NCI-H524 treated with DMSO at 0.1 percent for 48 hours (cell line): Measurements from ENCODE around the gene MSLN.
"Not testable (repeated sequence)": the region's sequence is repeated elsewhere in the genome, so short reads cannot be mapped to it uniquely, and the experiment has no call there.

Source experiments
- DNase-seq: peaks from one replicate; lab custom pipeline; 2025; lab: John Stamatoyannopoulos, UW

Gene MSLN

DNA sequence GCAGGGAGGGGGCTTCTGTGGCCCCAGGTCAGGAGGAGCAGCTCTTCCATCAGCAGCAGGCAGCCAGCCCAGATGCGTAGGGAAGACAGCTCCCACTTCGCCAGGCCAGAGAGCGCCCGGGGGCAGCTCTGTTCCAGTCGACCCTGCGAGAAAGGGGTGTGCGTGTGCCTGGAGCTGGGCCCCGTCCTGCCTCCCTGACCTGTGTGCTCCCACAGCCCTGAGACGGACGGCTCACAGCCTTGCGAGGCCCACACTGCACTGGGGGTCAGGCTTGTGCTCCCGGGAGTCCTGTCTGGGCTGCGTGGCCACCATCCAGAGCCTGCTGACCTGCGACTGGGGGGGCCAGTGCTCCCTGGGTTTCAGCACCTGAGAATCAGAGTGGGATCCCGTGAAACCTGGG lies 469 bp upstream of the MSLN start:
- DNase-seq: no peak

DNA sequence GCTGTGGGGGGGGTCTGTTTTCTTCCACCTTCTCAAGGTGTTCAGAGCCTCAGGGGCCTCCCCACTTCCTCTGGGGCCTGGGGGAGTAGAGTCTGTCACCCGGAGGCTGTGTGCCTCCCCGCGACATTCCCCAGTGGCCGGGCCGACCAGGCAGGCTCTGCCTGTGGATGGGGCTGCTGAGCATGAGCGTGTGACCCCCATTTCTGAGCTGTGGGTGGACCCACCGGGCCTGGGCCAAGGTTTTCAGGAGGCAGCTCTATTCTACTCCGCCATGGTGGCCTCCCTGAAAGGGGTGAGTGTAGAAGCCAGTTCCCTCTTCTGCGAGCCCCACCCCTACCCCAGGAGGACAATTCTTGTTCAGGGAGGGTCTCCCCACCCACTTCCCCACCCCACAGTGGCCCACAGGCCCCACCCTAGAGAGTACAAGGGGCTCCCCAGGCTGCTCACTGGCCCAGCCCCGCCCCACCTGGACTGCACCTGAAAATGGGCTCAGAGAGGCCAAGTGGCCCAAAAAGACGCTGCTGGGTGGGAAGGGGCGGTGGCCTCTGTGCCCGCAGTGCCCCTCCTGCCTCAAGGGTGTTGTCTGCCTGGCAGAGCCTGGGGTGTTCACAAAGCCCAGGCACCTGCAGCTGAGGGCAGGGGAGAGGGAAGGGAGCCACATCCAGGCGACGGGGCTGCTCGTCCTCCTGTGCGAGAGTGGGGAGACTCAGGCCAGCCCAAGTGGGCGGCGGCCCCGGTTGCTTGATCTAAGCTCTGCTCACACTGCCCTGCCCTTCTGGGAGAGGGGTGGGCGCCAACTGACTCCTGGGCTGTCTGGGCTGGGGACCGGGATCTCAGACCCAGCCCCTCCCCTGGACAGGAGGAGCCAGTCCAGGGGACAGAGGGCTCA lies 1.3 kb downstream of the MSLN start:
- no peak for DNase-seq

DNA sequence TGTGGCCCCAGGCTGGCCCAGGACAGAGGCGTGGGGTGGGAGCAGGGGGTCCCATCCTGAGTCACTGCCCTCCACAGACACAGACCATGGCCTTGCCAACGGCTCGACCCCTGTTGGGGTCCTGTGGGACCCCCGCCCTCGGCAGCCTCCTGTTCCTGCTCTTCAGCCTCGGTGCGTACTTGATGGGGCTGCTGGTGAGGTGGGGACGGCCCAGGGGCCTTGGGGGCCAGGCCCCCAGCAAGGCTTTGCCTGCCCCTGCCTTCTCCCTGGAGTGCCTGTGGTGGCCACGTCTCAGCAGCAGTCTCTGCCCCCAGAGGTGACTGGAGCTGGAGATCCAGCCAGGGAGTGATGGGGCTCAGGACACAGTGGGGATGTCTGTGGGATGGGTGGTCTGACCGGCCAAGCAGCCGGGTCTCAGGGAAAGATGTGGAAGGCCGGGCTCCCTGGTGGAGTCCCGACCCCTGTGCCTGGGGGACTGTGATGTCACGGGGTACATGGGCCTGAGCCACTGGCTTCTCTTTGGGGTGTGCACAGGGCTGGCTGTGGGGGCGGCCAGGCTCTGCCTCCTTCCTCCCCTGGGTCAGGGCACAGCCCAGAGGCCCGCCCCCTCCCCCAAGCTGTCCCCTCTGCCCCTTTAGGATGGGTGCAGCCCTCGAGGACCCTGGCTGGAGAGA lies 2.2 kb downstream of the MSLN start:
- no peak for DNase-seq

DNA sequence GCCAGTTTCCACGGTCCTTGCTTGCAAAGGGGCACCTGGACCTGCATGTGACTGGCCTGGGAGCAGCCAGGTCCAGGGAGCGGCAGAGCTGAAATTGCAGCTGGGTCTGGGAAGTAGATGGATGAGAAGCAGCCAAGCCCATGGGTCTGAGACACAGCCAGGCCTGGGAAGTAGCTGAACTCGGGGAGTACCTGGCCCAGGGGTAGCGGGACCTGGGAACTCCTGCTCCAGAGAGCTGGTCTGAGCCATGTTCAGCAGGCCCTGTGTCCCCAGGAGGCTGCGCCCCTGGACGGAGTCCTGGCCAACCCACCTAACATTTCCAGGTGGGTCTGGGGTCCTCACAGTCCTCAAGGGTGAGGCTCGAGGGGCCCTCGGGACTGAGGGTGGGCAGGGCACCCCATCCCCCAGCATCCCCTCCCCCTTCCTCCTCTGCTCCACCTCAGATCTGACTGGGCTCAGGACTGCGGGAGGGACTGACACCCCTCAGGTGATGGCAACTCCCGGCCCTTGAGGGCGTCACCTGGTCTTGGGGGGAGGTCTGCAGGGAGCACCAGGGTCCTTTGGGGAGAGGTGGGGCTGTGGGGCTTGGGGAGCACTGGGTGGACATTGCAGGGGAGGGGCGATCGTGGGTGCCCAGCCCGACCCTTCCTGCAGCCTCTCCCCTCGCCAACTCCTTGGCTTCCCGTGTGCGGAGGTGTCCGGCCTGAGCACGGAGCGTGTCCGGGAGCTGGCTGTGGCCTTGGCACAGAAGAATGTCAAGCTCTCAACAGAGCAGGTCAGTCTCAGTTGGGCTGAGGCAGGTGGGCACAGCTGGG lies 3.0 kb downstream of the MSLN start:
- no peak for DNase-seq

DNA sequence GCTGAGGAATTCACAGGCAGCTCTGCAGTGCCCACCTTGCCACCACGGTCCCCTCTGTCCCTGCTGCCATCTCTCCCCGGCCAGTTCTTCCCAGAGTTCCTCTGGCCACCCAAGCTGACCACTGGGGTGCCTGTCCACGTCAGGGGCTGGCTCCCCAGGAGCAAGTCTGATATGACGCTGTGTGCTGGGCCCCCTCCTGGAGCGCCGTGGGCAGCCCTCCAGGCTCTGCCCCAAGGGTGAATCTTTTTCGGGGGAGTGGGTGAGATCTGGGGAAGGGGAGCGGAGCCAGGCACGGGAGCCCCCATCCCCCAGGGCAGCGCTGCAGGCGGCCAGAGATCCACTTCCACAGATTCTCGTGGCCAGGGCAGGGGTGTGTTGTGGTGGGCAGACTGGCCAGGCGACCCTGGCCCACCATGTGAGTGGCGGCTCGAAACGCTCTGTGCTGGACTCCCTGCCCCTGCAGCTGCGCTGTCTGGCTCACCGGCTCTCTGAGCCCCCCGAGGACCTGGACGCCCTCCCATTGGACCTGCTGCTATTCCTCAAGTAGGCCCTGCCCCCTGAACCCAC lies 3.7 kb downstream of the MSLN start:
- no peak for DNase-seq

DNA sequence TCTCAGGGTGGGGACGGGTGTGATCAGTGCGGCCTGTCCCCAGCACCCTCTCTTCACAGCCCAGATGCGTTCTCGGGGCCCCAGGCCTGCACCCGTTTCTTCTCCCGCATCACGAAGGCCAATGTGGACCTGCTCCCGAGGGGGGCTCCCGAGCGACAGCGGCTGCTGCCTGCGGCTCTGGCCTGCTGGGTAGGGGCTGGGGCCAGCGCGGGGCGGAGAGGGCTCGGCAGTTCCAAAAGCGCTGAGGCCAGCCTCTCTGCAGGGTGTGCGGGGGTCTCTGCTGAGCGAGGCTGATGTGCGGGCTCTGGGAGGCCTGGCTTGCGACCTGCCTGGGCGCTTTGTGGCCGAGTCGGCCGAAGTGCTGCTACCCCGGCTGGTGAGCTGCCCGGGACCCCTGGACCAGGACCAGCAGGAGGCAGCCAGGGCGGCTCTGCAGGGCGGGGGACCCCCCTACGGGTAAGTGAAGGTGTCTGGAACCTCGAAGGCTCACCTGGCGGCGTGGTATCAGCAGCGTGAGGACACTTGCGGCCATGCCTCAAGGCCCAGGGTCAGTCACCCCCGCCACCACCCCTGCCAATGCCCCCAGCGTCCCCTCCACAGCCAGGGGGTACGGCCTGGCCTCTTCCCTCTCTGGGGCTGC lies 4.4 kb downstream of the MSLN start:
- DNase-seq: no peak

DNA sequence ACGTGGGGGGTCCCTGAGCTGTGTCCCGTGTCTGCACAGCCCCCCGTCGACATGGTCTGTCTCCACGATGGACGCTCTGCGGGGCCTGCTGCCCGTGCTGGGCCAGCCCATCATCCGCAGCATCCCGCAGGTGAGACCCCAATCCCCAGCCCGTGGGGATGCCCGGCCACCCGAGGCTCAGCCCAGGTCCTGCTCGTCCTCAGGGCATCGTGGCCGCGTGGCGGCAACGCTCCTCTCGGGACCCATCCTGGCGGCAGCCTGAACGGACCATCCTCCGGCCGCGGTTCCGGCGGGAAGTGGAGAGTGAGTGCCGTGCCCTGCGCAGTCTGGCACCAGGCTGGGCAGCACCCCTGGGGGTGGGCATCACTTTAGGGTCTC lies 4.9 kb downstream of the MSLN start:
- DNase-seq: no peak

DNA sequence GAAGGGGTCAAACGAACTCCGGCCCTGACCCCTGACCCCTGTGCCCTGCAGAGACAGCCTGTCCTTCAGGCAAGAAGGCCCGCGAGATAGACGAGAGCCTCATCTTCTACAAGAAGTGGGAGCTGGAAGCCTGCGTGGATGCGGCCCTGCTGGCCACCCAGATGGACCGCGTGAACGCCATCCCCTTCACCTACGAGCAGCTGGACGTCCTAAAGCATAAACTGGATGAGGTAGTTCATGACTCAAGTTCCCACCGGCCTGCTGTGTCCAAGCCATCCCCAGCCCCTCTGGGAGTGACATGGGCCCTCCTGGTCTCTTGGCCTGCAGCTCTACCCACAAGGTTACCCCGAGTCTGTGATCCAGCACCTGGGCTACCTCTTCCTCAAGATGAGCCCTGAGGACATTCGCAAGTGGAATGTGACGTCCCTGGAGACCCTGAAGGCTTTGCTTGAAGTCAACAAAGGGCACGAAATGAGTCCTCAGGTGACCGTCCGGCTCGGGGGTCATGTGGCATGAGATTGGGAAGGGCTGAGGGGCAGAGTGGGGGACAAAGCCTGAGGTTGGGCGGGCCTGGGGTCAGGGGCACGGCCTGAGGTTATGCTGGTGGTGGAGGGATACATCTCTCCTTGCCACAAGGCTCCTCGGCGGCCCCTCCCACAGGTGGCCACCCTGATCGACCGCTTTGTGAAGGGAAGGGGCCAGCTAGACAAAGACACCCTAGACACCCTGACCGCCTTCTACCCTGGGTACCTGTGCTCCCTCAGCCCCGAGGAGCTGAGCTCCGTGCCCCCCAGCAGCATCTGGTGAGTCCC lies 5.7 kb downstream of the MSLN start:
- DNase-seq: no peak

DNA sequence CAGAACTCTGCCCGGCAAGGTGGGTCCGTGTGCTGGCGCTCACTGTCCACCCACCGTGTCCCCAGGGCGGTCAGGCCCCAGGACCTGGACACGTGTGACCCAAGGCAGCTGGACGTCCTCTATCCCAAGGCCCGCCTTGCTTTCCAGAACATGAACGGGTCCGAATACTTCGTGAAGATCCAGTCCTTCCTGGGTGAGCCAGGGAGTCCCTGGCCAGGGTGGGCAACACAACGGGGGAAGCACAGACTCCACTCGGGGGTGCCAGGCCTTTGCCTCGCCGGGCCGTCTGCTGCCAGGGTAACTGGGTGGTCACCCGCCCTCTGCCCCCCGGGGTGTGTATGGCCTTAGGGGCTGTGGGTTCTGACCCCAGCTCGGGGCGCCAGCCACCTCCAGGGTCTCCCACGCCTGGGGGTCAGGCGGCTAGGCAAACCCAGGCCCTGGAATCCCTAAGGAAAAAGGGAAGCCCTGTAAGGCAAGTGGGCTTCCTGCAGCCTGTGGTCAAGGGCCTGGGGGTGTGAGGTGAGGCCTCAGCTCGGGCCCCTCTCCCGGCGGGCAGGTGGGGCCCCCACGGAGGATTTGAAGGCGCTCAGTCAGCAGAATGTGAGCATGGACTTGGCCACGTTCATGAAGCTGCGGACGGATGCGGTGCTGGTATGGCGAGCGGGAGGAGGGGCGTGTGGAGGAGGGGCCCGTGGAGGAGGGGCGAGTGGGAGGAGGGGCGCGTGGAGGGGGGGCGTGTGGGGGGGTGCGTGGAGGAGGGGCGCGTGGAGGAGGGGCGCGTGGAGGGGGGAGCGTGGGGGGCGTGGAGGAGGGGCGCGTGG lies 6.5 kb downstream of the MSLN start:
- no peak for DNase-seq

DNA sequence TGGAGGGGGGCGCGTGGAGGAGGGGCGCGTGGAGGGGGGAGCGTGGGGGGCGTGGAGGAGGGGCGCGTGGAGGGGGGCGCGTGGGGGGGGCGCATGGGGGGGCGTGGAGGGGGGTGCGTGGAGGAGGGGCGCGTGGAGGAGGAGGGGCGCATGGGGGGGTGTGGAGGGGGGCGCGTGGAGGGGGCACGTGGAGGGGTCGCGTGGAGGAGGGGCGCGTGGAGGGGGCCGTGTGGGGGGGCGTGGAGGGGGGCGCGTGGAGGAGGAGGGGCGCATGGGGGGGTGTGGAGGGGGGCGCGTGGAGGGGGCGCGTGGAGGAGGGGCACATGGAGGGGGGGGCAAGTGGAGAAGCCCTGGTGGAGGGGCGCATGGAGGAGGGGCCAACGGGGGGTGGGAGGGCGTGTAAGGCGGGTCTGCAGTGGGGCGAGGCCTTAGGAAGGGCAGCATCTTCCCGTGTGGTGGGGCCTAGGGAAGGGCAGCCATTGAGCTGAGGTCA lies 7.3 kb downstream of the MSLN start:
- no peak for DNase-seq

DNA sequence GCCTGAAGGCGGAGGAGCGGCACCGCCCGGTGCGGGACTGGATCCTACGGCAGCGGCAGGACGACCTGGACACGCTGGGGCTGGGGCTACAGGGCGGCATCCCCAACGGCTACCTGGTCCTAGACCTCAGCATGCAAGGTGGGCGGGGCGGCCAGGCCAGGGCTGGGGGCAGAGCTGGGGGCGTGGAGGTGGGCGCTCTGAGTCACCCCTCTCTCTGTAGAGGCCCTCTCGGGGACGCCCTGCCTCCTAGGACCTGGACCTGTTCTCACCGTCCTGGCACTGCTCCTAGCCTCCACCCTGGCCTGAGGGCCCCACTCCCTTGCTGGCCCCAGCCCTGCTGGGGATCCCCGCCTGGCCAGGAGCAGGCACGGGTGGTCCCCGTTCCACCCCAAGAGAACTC lies 7.9 kb downstream of the MSLN start:
- DNase-seq: no peak

DNA sequence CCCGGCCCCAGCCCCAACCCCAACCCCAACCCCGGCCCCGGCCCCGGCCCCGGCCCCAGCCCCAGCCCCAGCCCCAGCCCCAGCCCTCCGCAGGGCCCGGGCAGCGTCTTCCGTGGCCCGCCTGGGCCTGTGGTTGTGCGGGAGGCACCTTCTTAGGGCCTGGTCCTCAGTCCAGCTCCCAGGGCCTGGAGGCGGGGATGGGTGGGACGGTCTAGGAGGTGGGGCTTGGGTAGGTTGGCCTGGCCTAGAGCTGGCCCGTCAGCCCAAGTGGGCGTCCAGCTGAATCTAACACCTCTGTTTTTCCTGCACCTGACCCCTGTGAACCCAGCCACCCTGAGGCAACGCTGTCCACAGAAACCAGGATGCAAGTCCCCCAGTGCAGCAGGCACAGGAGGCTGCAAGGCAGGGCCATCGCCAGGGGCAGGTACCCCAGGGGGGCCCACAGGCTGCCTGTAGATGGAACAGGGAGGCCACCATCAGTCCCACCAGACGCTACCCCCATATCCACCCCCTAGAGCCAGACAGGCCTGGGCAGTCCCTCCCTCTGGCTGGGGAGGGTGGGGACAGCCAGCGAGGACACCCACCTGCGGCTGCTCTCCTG lies 8.8 kb downstream of the MSLN start:
- DNase-seq: no peak

DNA sequence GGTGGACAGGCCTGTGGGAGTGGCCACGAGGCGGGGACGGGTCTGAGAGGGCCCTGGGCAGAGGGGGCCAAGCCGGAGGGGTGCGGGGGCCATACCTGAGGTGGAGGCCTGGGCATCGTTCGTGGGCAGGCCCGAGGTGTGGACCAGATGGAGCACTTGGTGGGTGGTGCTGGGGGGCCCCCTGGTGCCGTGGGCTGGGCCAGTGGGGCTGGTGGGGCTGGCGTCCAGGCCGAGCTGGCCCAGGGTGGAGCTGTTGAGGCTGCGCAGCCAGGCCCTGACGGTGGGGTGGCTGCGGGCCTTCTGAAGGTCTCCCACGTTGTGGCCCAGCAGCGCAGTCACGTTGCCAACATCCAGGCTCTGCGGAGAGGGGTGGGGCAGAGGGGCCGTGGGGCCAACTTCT lies 9.4 kb downstream of the MSLN start:
- DNase-seq: no peak

DNA sequence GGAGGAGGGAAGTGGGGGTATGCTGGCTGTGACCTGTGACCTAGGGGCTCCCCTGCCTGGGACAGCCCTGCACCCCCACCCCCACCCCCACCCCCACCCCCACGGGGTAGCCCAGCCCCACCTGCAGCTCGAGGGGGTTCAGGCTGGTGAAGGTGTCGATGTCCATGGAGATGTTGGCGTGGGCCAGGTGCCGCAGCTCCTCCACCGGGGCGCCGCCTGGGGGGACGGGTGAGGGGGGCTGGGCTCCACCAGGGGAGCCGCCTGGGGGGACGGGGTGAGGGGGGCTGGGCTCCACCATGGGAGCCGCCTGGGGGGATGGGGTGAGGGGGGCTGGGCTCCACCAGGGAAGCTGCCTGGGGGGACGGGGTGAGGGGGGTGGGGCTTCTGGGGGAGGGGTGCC lies 9.9 kb downstream of the MSLN start:
- DNase-seq: no peak

DNA sequence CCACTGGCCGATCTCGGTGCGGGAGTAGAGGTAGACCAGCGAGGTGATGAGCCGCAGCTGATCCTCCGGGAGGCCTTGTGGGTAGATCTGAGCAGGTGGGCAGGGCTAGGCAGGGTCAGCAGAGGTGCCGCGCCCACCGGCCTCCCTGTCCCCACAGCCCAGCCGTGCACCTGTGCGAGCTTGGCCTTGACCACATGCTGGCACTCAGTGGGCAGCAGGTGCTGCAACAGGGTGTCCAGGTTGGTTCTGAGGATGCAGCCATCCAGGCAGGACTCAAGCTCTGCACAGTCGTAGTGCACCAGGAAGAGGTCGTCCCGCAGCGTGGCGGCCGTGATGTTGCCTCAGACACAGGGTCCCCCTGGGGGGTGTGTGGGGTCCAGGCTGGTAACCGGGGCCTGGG lies 12.4 kb downstream of the MSLN start:
- no peak for DNase-seq

DNA sequence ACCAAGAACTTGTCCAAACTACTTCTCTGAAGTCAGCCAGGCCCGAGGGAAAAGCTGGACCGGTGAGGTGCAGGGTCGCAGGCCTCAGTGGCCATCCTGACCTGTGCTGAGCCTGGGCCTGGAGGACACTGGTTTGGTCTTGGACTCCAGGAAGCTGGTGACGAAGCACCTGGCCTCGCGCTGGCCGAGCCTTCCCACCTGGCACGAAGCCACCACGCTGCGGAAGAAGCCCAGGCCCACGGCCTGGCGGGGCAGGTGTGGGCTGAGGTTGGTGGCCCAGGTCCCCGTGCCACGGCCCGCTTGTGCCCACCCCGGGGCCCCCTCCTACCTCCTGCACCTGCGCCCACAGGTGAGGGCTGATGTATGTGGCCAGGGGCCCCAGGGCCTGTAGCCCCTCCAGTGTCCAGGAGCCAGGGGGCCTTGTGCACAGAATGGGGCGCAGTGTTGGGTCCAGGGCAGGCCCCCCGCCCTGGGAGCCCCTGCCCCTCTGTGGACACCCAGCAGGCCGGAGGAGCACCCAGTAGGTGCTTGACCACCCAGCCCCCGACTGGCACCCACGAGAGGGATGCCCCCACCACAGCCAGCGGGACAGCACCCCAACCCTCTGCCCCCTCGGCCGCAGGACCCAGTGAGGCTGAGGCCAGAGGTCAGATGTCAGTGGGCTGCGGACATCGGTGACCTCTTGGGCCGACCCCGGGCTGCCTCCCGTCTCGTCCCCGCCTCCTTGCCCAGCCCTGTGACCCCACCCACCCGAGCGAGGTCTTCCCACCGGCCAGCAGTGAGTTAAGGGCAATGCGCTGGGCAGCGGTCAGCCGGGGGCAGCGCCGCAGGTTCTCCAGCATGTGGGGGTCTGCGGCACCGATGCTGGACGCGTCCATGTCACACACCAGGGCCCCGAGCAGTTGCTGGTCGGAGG lies 13.8 kb downstream of the MSLN start:
- DNase-seq: no peak

DNA sequence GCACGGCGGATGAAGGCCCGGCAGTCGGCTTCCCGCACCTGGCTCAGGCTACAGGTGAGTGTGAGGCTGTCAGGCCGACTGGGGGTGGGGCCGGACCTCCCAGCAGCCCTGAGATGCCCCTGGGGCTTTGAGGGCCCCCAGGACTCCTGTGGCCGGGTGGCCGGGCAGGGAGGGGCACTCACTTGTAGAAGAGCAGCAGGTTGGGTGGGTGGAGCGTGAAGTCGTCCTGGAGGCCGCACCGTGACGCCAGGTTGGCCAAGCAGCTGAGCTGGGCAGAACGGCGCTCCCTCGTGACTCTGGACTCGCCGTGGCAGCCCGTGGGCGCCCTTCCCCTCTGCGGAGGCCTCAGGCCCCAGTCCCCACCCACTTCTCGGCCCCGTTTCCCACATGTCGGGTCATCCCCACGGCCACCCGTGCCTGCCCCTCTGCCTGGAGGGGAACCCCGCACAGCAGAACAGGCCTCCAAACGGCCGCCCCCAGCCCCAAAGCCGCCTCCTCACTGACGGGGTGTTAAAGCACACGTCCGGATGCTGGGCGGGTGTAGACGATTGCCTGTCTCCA lies 14.8 kb downstream of the MSLN start:
- no peak for DNase-seq

DNA sequence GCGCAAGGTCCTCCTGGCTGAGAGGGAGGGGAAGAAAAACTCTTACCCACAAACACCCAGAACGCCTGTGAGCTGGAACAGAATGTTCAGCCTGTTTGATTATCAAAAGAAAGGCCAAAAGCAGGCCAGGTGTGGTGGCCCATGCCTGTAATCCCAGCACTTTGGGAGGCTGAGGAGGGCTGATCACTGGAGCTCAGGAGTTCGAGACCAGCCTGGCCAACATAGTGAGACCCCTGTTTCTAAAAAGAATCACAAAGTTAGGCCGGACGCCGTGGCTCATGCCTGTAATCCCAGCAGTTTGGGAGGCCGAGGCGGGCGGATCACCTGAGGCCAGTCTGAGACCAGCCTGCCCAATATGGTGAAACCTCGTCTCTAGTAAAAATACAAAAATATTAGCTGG lies 15.8 kb downstream of the MSLN start:
- DNase-seq: not testable (repeated sequence)
